Dermis lymphatic vessel endothelial cell (primary cell): ENCODE measurements around the gene TBC1D10B. TPM values are rescaled to one million over a fixed set of nuclear protein-coding genes. Genes with fewer than 3 reads are reported as not detected.

ENCODE experiments used
- total RNA-seq: library from RNA; depleted of rRNA; stranded (reverse); fragments of >200 nt; gene quantifications from 2 replicates; pipeline ENCODE4 v1.2.1, GENCODE V29; 2014

TBC1D10B gene
- 18.0 and 21.6 TPM in 2 replicates for total RNA-seq

GRCh38 chr16:30370456-30371247 lies at the start of gene TBC1D10B:
TBC1D10B (minus strand) TSS chr16:30370494; CDS start chr16:30370183, 311 bp downstream.

GRCh38 chr16:30407102-30407803 lies 37.0 kb upstream of the TBC1D10B start, which contains the start of gene ZNF771:
ZNF771 (plus strand) TSS chr16:30407606; CDS start chr16:30408054, 448 bp downstream.

GRCh38 chr16:30395155-30395991 lies 25.1 kb upstream of the TBC1D10B start, which contains the start of gene ZNF48:
ZNF48 (plus strand) TSS chr16:30395420; CDS start chr16:30395795, 375 bp downstream.

GRCh38 chr16:30382111-30382881 lies 12.0 kb upstream of the TBC1D10B start, which contains the start of gene SEPTIN1:
SEPTIN1 (minus strand) TSS chr16:30382561; CDS start chr16:30382542, 19 bp downstream.

GRCh38 chr16:30374538-30374937 lies 4.2 kb upstream of the TBC1D10B start, which contains the start of gene MYL11:
MYL11 (plus strand) TSS chr16:30374802; CDS start chr16:30374858, 56 bp downstream.

GRCh38 chr16:30355144-30355953 lies 14.9 kb downstream of the TBC1D10B start, which contains the start of gene CD2BP2:
CD2BP2 (minus strand) TSS chr16:30355308; CDS start chr16:30354681, 627 bp downstream.

Other genes with a start within 250 kb of the TBC1D10B start
- 39.7 and 43.9 TPM in 2 replicates for gene MAPK3, start 247.3 kb downstream of the TBC1D10B start, total RNA-seq
- gene CORO1A, start 186.9 kb downstream of the TBC1D10B start, total RNA-seq, result 0.76 and 1.5 TPM in 2 replicates
- gene BOLA2B, start 176.8 kb downstream of the TBC1D10B start, total RNA-seq, result 13.4 and 26.9 TPM in 2 replicates
- 43.8 and 54.1 TPM in 2 replicates for gene SLX1A, start 176.6 kb downstream of the TBC1D10B start, total RNA-seq
- 1.5 and 1.9 TPM in 2 replicates for gene SULT1A3, start 171.2 kb downstream of the TBC1D10B start, total RNA-seq
- gene NPIPB13, start 122.0 kb downstream of the TBC1D10B start, total RNA-seq, result 0.43 and 2.0 TPM in 2 replicates
- 33.8 and 39.9 TPM in 2 replicates for gene CD2BP2, start 15.2 kb downstream of the TBC1D10B start, total RNA-seq
- gene MYL11, start 4.3 kb upstream of the TBC1D10B start, total RNA-seq, result not detected in 2 replicates
- gene SEPTIN1, start 12.1 kb upstream of the TBC1D10B start, total RNA-seq, result 0.11 TPM in 1 of 2 replicates, not detected in the other
- 11.8 and 19.3 TPM in 2 replicates for gene ZNF48, start 24.9 kb upstream of the TBC1D10B start, total RNA-seq
- 8.0 and 13.7 TPM in 2 replicates for gene ZNF771, start 37.1 kb upstream of the TBC1D10B start, total RNA-seq
- 95.3 and 120 TPM in 2 replicates for gene DCTPP1, start 59.5 kb upstream of the TBC1D10B start, total RNA-seq
- gene SEPHS2, start 75.4 kb upstream of the TBC1D10B start, total RNA-seq, result 23.4 and 23.7 TPM in 2 replicates
- gene ITGAL, start 102.2 kb upstream of the TBC1D10B start, total RNA-seq, result under 0.01 TPM in 1 of 2 replicates, not detected in the other
- 14.8 and 15.3 TPM in 2 replicates for gene ZNF768, start 156.1 kb upstream of the TBC1D10B start, total RNA-seq
- gene ZNF747, start 164.4 kb upstream of the TBC1D10B start, total RNA-seq, result 6.8 and 8.1 TPM in 2 replicates
- gene ZNF764, start 187.9 kb upstream of the TBC1D10B start, total RNA-seq, result 3.1 and 4.6 TPM in 2 replicates
- gene ZNF688, start 201.2 kb upstream of the TBC1D10B start, total RNA-seq, result 5.8 and 9.4 TPM in 2 replicates
- 8.3 and 12.4 TPM in 2 replicates for gene ZNF785, start 215.2 kb upstream of the TBC1D10B start, total RNA-seq
- gene ZNF689, start 239.9 kb upstream of the TBC1D10B start, total RNA-seq, result 4.0 and 4.5 TPM in 2 replicates